GM12865 (cell line): ENCODE measurements around the gene MEIOB.

Experiments
- DNase-seq: peaks from one replicate; pipeline ENCODE4 v3.0.0; 2010; ENCODE audit warnings: low read depth
- H3K4me3 ChIP-seq: 2 replicates; pipeline ENCODE4 v1.5.1; 2011; ENCODE audit warnings: mild to moderate bottlenecking, low read depth, low read length, control low read depth
- TF ChIP-seq, protein P1 (sequence below): IDR thresholded peaks from 2 replicates; pipeline ENCODE4 v1.5.1; 2011; ENCODE audit warnings: low read length, control low read depth, low read depth, inconsistent platforms; ENCODE audit not compliant: insufficient read depth; ENCODE audit errors: missing control alignments

Gene MEIOB

DNA sequence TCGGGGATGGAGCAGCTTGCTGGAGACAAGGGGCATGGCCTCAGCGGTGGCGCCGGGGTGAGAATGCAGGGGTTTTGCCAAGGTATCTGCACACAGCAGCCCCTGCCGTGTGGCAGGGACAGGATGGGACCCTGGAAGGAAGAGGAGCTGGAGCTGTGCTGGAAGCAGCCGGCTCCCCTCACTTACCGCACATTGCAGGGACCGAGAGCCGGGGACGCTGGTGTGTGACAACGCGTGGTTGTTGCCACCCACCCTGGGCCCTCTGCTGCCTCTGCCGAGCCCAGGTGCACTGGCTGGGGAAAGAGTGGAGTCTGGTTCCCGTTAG, 86.2 kb downstream of the MEIOB start:
- TF ChIP-seq, protein P1, sequence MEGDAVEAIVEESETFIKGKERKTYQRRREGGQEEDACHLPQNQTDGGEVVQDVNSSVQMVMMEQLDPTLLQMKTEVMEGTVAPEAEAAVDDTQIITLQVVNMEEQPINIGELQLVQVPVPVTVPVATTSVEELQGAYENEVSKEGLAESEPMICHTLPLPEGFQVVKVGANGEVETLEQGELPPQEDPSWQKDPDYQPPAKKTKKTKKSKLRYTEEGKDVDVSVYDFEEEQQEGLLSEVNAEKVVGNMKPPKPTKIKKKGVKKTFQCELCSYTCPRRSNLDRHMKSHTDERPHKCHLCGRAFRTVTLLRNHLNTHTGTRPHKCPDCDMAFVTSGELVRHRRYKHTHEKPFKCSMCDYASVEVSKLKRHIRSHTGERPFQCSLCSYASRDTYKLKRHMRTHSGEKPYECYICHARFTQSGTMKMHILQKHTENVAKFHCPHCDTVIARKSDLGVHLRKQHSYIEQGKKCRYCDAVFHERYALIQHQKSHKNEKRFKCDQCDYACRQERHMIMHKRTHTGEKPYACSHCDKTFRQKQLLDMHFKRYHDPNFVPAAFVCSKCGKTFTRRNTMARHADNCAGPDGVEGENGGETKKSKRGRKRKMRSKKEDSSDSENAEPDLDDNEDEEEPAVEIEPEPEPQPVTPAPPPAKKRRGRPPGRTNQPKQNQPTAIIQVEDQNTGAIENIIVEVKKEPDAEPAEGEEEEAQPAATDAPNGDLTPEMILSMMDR: no peak
- no peak for DNase-seq
- H3K4me3 ChIP-seq: no peak overlapping the region

DNA sequence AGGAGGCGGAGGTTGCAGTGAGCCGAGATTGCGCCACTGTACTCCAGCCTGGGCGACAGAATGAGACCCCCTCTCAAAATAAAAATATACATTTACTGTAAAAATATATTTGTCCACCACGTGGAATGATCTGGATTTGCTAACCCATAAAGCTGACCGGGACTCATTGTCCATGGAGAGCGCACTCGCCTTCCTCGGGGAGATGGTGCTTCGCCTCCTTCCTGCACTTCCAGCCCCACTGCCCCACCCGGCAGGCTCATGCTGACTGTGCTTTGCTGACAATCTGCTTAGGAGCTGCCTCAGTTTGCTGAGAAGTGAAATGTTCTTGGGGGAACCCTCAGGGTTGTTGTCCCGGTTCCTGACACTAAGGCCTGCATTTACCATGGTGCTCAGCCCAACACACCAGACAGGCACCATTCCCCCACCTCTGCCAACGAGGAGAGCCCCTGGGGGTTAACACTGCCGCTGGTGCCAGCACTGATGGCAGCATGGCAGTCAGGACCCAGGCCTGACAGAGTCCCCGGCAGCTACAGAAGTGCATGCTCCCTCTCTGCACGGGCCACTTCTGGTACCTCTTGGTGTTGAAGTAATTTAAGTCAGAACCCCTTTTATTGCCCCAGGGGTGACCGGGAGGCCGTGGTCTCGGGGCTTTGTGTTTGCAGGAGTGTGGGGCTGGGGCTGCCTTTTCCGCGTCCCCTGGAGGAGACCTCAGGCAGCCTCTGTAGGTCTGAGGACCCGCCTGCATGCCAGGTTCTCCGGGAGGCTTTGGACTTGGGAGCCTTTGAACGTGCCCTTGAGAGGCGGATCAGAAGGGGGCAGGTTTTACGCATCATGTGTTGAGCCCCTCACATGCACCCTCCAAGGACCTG, 86.8 kb downstream of the MEIOB start:
- TF ChIP-seq, protein P1: no peak
- H3K4me3 ChIP-seq: no peak overlapping the region
- DNase-seq: no peak
